H1 (cell line): ENCODE measurements around the gene HDAC7. TPM values are rescaled to one million over a fixed set of nuclear protein-coding genes. Genes with fewer than 3 reads are reported as not detected.

Experiments used
- CTCF ChIA-PET: fragments of 300-600 bp; sonication (Branson Sonifier 250); formaldehyde crosslinking; loops from one replicate; lab custom pipeline; 2021; ENCODE audit not compliant: partially characterized antibody; lab: Charles Lee
- POLR2A ChIA-PET: fragments of 300-600 bp; sonication (Branson Sonifier 250); formaldehyde crosslinking; loops from one replicate; lab custom pipeline; 2021; ENCODE audit warnings: inconsistent platforms; ENCODE audit not compliant: partially characterized antibody; lab: Charles Lee
- DNase-seq, 2 experiments: peaks; one replicate each; pipeline versions ENCODE4 v3.0.0 to v3.0.0-alpha.2; 2010 to 2022; ENCODE audit warnings: low spot score in 2 of 2, low read depth in 1 of 2, mixed read lengths in 1 of 2
- FAIRE-seq: peaks from 2 replicates; lab custom pipeline; 2011; peaks lifted over from hg19 to GRCh38; lab: Jason Lieb, UNC
- H2AFZ ChIP-seq: 2 replicates; pipeline ENCODE4 v1.8.1; 2012; ENCODE audit warnings: low read length, inconsistent platforms
- H2AK5ac ChIP-seq: 2 replicates; pipeline ENCODE4 v1.6.1; 2013; ENCODE audit warnings: low read depth, low read length
- H2BK120ac ChIP-seq: replicated peaks from 2 replicates; pipeline ENCODE3; 2013; ENCODE audit warnings: low read depth, low read length, inconsistent platforms
- H2BK12ac ChIP-seq: 2 replicates; pipeline ENCODE4 v1.6.1; 2013; ENCODE audit warnings: low read depth, low read length
- H2BK15ac ChIP-seq: 2 replicates; pipeline ENCODE4 v1.6.1; 2013; ENCODE audit warnings: low read length
- H2BK20ac ChIP-seq: 2 replicates; pipeline ENCODE4 v1.6.1; 2013; ENCODE audit warnings: low read length
- H2BK5ac ChIP-seq: 2 replicates; pipeline ENCODE4 v1.6.1; 2013; ENCODE audit warnings: low read depth, low read length
- H3K14ac ChIP-seq: 2 replicates; pipeline ENCODE4 v1.6.1; 2013; ENCODE audit warnings: inconsistent platforms; ENCODE audit not compliant: insufficient read length
- H3K18ac ChIP-seq: 2 replicates; pipeline ENCODE4 v1.6.1; 2013; ENCODE audit warnings: low read length; ENCODE audit errors: extremely low read depth
- H3K23ac ChIP-seq: 2 replicates; pipeline ENCODE4 v1.6.1; 2013; ENCODE audit warnings: inconsistent platforms; ENCODE audit not compliant: insufficient read length
- H3K23me2 ChIP-seq: 2 replicates; pipeline ENCODE4 v1.6.1; 2013; ENCODE audit warnings: low read depth, low read length
- H3K27ac ChIP-seq: 2 replicates; pipeline ENCODE4 v1.6.1; 2011; ENCODE audit warnings: low read depth, low read length, inconsistent platforms
- H3K27me3 ChIP-seq, 4 experiments: replicated peaks in 1 of 4; 1 replicate in 1 of 4; 2 replicates in 3 of 4; pipeline versions ENCODE4 v1.6.1 to v1.8.1; 2011 to 2013; ENCODE audit warnings: low read length in 3 of 4, mild to moderate bottlenecking in 3 of 4, inconsistent platforms in 2 of 4, mixed read lengths in 2 of 4, moderate library complexity in 1 of 4; ENCODE audit not compliant: control insufficient read depth in 3 of 4, insufficient read depth in 3 of 4; ENCODE audit errors: extremely low read depth in 1 of 4
- H3K36me3 ChIP-seq, 4 experiments: 2 replicates each; pipeline versions ENCODE4 v1.6.1 to v1.8.1; 2011 to 2013; ENCODE audit warnings: mild to moderate bottlenecking in 4 of 4, low read length in 3 of 4, moderate library complexity in 2 of 4, control low read depth in 1 of 4, inconsistent platforms in 1 of 4; ENCODE audit not compliant: insufficient read depth in 4 of 4, control insufficient read depth in 2 of 4
- H3K4ac ChIP-seq: replicated peaks from 2 replicates; pipeline ENCODE3; 2013; ENCODE audit warnings: low read length, low read depth, mixed read lengths, inconsistent platforms; ENCODE audit not compliant: insufficient read length
- H3K4me1 ChIP-seq, 4 experiments: replicated peaks in 1 of 4; 1 replicate in 1 of 4; 2 replicates in 3 of 4; pipeline versions ENCODE4 v1.6.1 to v1.8.1; 2011 to 2013; ENCODE audit warnings: low read length in 3 of 4, inconsistent platforms in 2 of 4, mixed read lengths in 1 of 4; ENCODE audit not compliant: insufficient read depth in 4 of 4, control insufficient read depth in 3 of 4
- H3K4me2 ChIP-seq, 2 experiments: 2 replicates each; pipeline versions ENCODE4 v1.6.1 to v1.8.1; 2011 to 2013; ENCODE audit warnings: low read depth in 2 of 2, low read length in 2 of 2, control low read depth in 1 of 2, inconsistent platforms in 1 of 2, mild to moderate bottlenecking in 1 of 2; ENCODE audit not compliant: insufficient read depth in 1 of 2
- H3K4me3 ChIP-seq, 4 experiments: fragments of 200-600, 300-600 bp in 1 of 4; sonication (generic), shearing (Covaris generic), sonication (Bioruptor Twin) in 1 of 4; 2 replicates each; pipeline versions ENCODE4 v1.5.1 to v1.8.1; 2011 to 2016; ENCODE audit warnings: low read length in 4 of 4, low read depth in 3 of 4, control low read depth in 2 of 4, inconsistent platforms in 2 of 4, mild to moderate bottlenecking in 2 of 4, mixed read lengths in 1 of 4, moderate library complexity in 1 of 4; ENCODE audit not compliant: insufficient read depth in 2 of 4; ENCODE audit errors: extremely low read depth in 1 of 4
- H3K56ac ChIP-seq: replicated peaks from 2 replicates; pipeline ENCODE3; 2013; ENCODE audit warnings: low read depth, mild to moderate bottlenecking, mixed read lengths, low read length, inconsistent platforms; ENCODE audit not compliant: insufficient read length
- H3K79me1 ChIP-seq: 2 replicates; pipeline ENCODE4 v1.6.1; 2013; ENCODE audit warnings: low read depth, low read length, control low read depth
- H3K79me2 ChIP-seq, 2 experiments: 2 replicates each; pipeline versions ENCODE4 v1.6.1 to v1.8.1; 2012 to 2013; ENCODE audit warnings: low read length in 2 of 2, mild to moderate bottlenecking in 2 of 2, inconsistent platforms in 1 of 2; ENCODE audit not compliant: insufficient read depth in 2 of 2, control insufficient read depth in 1 of 2
- H3K9ac ChIP-seq, 4 experiments: replicated peaks in 1 of 4; 1 replicate in 1 of 4; 2 replicates in 3 of 4; pipeline versions ENCODE4 v1.6.1 to v1.8.1; 2011 to 2013; ENCODE audit warnings: low read depth in 3 of 4, low read length in 3 of 4, control low read depth in 2 of 4, mild to moderate bottlenecking in 2 of 4, moderate library complexity in 2 of 4, inconsistent platforms in 1 of 4; ENCODE audit errors: extremely low read depth in 1 of 4
- H3K9me3 ChIP-seq, 2 experiments: 2 replicates each; pipeline versions ENCODE4 v1.6.1 to v1.8.1; 2012 to 2013; ENCODE audit warnings: mild to moderate bottlenecking in 2 of 2, moderate library complexity in 2 of 2, control low read depth in 1 of 2, inconsistent platforms in 1 of 2, low read depth in 1 of 2, low read length in 1 of 2, mixed read lengths in 1 of 2; ENCODE audit not compliant: insufficient read depth in 2 of 2
- H4K20me1 ChIP-seq, 2 experiments: replicated peaks in 1 of 2; 2 replicates each; pipeline versions ENCODE3 to v1.8.1; 2011 to 2013; ENCODE audit warnings: inconsistent platforms in 2 of 2, low read length in 2 of 2, mild to moderate bottlenecking in 1 of 2; ENCODE audit not compliant: insufficient read depth in 2 of 2, control insufficient read depth in 1 of 2
- H4K5ac ChIP-seq: 2 replicates; pipeline ENCODE4 v1.6.1; 2013; ENCODE audit warnings: low read length, low read depth, mixed read lengths, inconsistent platforms; ENCODE audit not compliant: insufficient read length
- H4K8ac ChIP-seq: 2 replicates; pipeline ENCODE4 v1.8.0; 2013; ENCODE audit warnings: mild to moderate bottlenecking, moderate library complexity, low read length, inconsistent platforms; ENCODE audit not compliant: insufficient read depth; ENCODE audit errors: extremely low read depth
- H4K91ac ChIP-seq: replicated peaks from 2 replicates; pipeline ENCODE3; 2013; ENCODE audit warnings: low read length, mixed read lengths, inconsistent platforms; ENCODE audit not compliant: insufficient read length
- CBX5 ChIP-seq: fragments of 300-800, 300-1000 bp; sonication (generic); IDR thresholded peaks from 2 replicates; pipeline ENCODE4 v1.7.1; 2016; ENCODE audit warnings: antibody characterized with exemption, low read length, low read depth
- CHD1 ChIP-seq: IDR thresholded peaks from 2 replicates; pipeline ENCODE4 v1.6.1; 2012; ENCODE audit warnings: low read depth, low read length, improper control_type of control experiment
- CTBP2 ChIP-seq: IDR thresholded peaks from 2 replicates; pipeline ENCODE4 v1.7.0; 2011; ENCODE audit warnings: borderline replicate concordance, mild to moderate bottlenecking, moderate library complexity, mixed read lengths, low read length; ENCODE audit not compliant: insufficient read depth, insufficient read length
- HDAC6 ChIP-seq: IDR thresholded peaks from one replicate; pipeline ENCODE4 v1.7.1; 2012; ENCODE audit warnings: low read depth, mild to moderate bottlenecking, inconsistent platforms, low read length, moderate library complexity
- JUND ChIP-seq: IDR thresholded peaks from 2 replicates; pipeline ENCODE4 v1.6.1; 2011; ENCODE audit warnings: mild to moderate bottlenecking, improper control_type of control experiment, low read length
- MAFK ChIP-seq: IDR thresholded peaks from 2 replicates; pipeline ENCODE4 v1.6.1; 2012; ENCODE audit warnings: low read depth, mild to moderate bottlenecking, improper control_type of control experiment, low read length
- NRF1 ChIP-seq: IDR thresholded peaks from 2 replicates; pipeline ENCODE4 v1.6.1; 2011; ENCODE audit warnings: mild to moderate bottlenecking, low read depth, low read length, improper control_type of control experiment
- POLR2A ChIP-seq, 2 experiments: IDR thresholded peaks; 1 replicate in 1 of 2; 2 replicates in 1 of 2; pipeline ENCODE4 v1.6.1; 2011; ENCODE audit warnings: low read depth in 2 of 2, low read length in 2 of 2, mild to moderate bottlenecking in 2 of 2; ENCODE audit errors: control extremely low read depth in 1 of 2
- RBBP5 ChIP-seq: IDR thresholded peaks from 2 replicates; pipeline ENCODE4 v1.7.1; 2012; ENCODE audit warnings: low read depth, mild to moderate bottlenecking, inconsistent platforms, low read length, moderate library complexity, borderline replicate concordance
- RFX5 ChIP-seq: IDR thresholded peaks from 2 replicates; pipeline ENCODE4 v1.6.1; 2011; ENCODE audit warnings: low read depth, low read length, improper control_type of control experiment, borderline replicate concordance
- SP1 ChIP-seq: IDR thresholded peaks from 2 replicates; pipeline ENCODE4 v1.6.1; 2011; ENCODE audit warnings: low read depth, low read length
- SP2 ChIP-seq: IDR thresholded peaks from 2 replicates; pipeline ENCODE4 v1.6.1; 2012; ENCODE audit warnings: mild to moderate bottlenecking, low read length, inconsistent platforms
- TEAD4 ChIP-seq: IDR thresholded peaks from 2 replicates; pipeline ENCODE4 v1.6.1; 2012; ENCODE audit warnings: low read depth, low read length, inconsistent platforms, mixed read lengths
- WGBS, 2 experiments: shearing (Covaris generic) in 1 of 2; methylation state at CpG; one replicate each; pipeline versions ENCODE4 v1.1.6 to v1.1.7; 2013 to 2015; ENCODE audit warnings: low lambda C conversion rate in 2 of 2, mixed read lengths in 2 of 2, inconsistent platforms in 1 of 2, low coverage in 1 of 2, missing lambda C conversion rate in 1 of 2; ENCODE audit not compliant: insufficient replicate concordance in 2 of 2, insufficient coverage in 1 of 2, insufficient read length in 1 of 2; ENCODE audit errors: extremely low coverage in 1 of 2, missing lambda C conversion rate in 1 of 2; 5-methylcytosine and 5-hydroxymethylcytosine counted together
- polyA plus RNA-seq, 7 experiments: library from polyadenylated mRNA; depleted of rRNA in 3 of 7; stranded (reverse) in 5 of 7; unstranded in 2 of 7; fragments of >200 nt in 5 of 7; fragments of 200-250 nt in 2 of 7; gene quantifications; 1 replicate in 5 of 7; 2 replicates in 1 of 7; 4 replicates in 1 of 7; pipeline versions ENCODE4 v1.2.1 to v1.2.3, GENCODE V29; 2011 to 2013; ENCODE audit warnings: missing spikeins in 2 of 7, mixed read lengths in 2 of 7
- total RNA-seq: library from RNA; stranded (reverse); fragmentation: NEBNext Ultra II Directional; extraction: Animal tissue kit (Norgen Biotek cat#: 25700); gene quantifications from 2 replicates; pipeline ENCODE4 v1.2.1, GENCODE V29; 2021
- TF ChIP-seq, protein P1 (sequence below): IDR thresholded peaks from 2 replicates; pipeline ENCODE4 v1.6.1; 2012; ENCODE audit warnings: inconsistent platforms

The HDAC7 gene
- total and polyA plus RNA-seq, 2 of the 8 experiments (the other 6 are each of a cell fraction or from before 2014, with no cell fraction given), result 25.5 to 84.9 TPM

DNA sequence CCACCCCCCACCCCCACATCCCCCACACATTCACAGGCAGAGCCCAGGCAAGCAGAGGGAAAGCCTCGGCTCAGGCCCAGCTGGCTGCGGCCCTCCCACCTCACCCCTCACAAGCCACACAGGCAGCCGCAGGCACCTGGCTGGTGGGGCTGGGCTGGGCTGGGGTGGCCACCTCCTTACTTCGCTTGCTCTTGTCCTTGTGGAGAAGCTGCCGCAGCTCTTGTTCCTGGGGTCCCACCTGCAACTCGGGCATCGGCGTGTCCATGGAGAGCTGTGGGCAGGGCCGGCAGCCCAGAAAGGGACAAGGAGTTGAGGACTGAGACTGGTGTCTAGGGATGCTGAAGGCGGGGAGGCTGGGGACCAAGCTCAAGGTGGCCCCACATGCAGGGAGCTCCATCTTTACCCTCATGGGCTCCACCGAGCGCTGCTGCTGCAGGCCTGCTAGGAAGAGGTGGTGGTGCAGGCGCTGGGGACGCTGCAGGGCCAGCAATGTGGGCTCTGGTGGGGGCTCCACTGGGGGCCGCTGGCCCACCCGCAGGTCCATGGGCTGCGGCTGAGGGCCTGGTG is 21.2 kb downstream of the HDAC7 start:
- Histone ChIP-seq H3K36me3 (peaks cover 2 to 27% (median 10%) of the 10 kb centered on the region in 4 experiments; a peak in 5 of 8 replicates), H2BK20ac (no peak overlapping the region), H3K56ac (no peak overlapping the region), H2BK15ac (no peak overlapping the region), H3K79me1 (peaks cover 5% of the 10 kb centered on the region; the same call in 1 of the 2 replicates), H3K4me3 (no peak overlapping the region), H2AFZ (no peak overlapping the region), H4K8ac (peak overlapping the region; percentile 9; the same call in 1 of the 2 replicates), H4K20me1 (peaks cover 6 to 8% of the 10 kb centered on the region in 2 experiments), H3K27ac (no peak overlapping the region), H2BK12ac (no peak overlapping the region), H3K4me1 (peaks cover 0 to 13% (median 4%) of the 10 kb centered on the region in 4 experiments; a peak in 5 of 7 replicates), H3K4ac (no peak overlapping the region), H3K27me3 (no peaks in the 10 kb centered on the region), H3K18ac (no peak overlapping the region), H3K4me2 (no peak overlapping the region), H3K9ac (no peak overlapping the region), H3K9me3 (no peaks in the 10 kb centered on the region), H3K14ac (no peak overlapping the region), H2AK5ac (no peak overlapping the region), H2BK5ac (no peak overlapping the region), H3K23ac (no peak overlapping the region), H4K91ac (no peak overlapping the region), H2BK120ac (no peak overlapping the region), H3K23me2 (0 out of 2 replicates have a peak, but pooled peaks cover under 1% of the 10 kb centered on the region), H3K79me2 (peaks cover 0 to 31% of the 10 kb centered on the region in 2 experiments; a peak in 2 of 4 replicates), H4K5ac (no peak overlapping the region)
- FAIRE-seq (no peak), DNase-seq (no peak)
- 91% methylated on average over 17 of the region's 17 CpGs; no CpG with 5 or more reads in 1 of the 2 experiments for WGBS, 2 experiments
- ChIA-PET CTCF (interaction anchor here (0.9 to 58.8 kb wide), 12 partner anchors 10 to 164 kb away, joined by 3 to 2001 read pairs (median 28); partner anchors contain the start of genes HDAC7 and TMEM106C), POLR2A (interaction anchor here (1.5 to 29.3 kb wide), 6 partner anchors 9 to 39 kb away, joined by 7 to 480 read pairs (median 14); partner anchors contain the start of gene SLC48A1)
- no peak for TF ChIP-seq SP1
- TF ChIP-seq SP2, result no peak
- TF ChIP-seq, protein P1, sequence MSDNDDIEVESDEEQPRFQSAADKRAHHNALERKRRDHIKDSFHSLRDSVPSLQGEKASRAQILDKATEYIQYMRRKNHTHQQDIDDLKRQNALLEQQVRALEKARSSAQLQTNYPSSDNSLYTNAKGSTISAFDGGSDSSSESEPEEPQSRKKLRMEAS, result no peak
- TF ChIP-seq RBBP5, result no peak
- TF ChIP-seq RFX5, result no peak
- TF ChIP-seq NRF1, result no peak
- no peak for TF ChIP-seq POLR2A (IDR thresholded peaks at IDR 0.05; ENCODE audit: control extremely low read depth in 1 of 2, low read depth in 2 of 2, low read length in 2 of 2)
- no peak for TF ChIP-seq MAFK
- no peak for TF ChIP-seq TEAD4
- no peak for TF ChIP-seq HDAC6
- TF ChIP-seq JUND, result no peak
- TF ChIP-seq CTBP2, result no peak
- TF ChIP-seq CHD1, result no peak
- TF ChIP-seq CBX5, result no peak
